HepG2 (cell line): ENCODE data around the gene ENTREP3. TPM values are rescaled to one million over a fixed set of nuclear protein-coding genes. Genes with fewer than 3 reads are reported as not detected.

ENCODE experiments used
- ATAD3A ChIP-seq: sonication (generic); formaldehyde crosslinking; IDR thresholded peaks from 2 replicates; pipeline ENCODE4 v1.4.0; 2020; ENCODE audit warnings: missing genetic modification reagents
- ATRX ChIP-seq: sonication (generic); formaldehyde crosslinking; IDR thresholded peaks from 2 replicates; pipeline ENCODE4 v1.4.0; 2020; ENCODE audit warnings: missing genetic modification reagents, borderline replicate concordance
- CBX5 ChIP-seq: sonication (generic); formaldehyde crosslinking; IDR thresholded peaks from 2 replicates; pipeline ENCODE4 v1.4.0; 2020; ENCODE audit warnings: missing genetic modification reagents, borderline replicate concordance
- CCDC6 ChIP-seq: sonication (generic); formaldehyde crosslinking; IDR thresholded peaks from 2 replicates; pipeline ENCODE4 v1.8.1; 2022; ENCODE audit warnings: mild to moderate bottlenecking, missing genetic modification reagents, moderate library complexity
- DMAP1 ChIP-seq: IDR thresholded peaks from 2 replicates; pipeline ENCODE4 v1.6.1; 2016
- FLYWCH1 ChIP-seq: sonication (generic); formaldehyde crosslinking; IDR thresholded peaks from 2 replicates; pipeline ENCODE4 v1.8.1; 2023; ENCODE audit warnings: mild to moderate bottlenecking, missing genetic modification reagents
- FOXA1 ChIP-seq, 2 experiments: fragments of 450-650 bp in 1 of 2; sonication (generic) in 1 of 2; formaldehyde crosslinking in 1 of 2; IDR thresholded peaks; 2 replicates each; pipeline versions ENCODE4 v1.4.0 to v1.6.1; 2016 to 2020; ENCODE audit warnings: missing genetic modification reagents in 1 of 2
- KDM3A ChIP-seq: IDR thresholded peaks from 2 replicates; pipeline ENCODE4 v1.6.1; 2018; ENCODE audit warnings: low read depth, missing compliant biosample characterization
- KLF9 ChIP-seq: IDR thresholded peaks from 2 replicates; pipeline ENCODE4 v1.6.1; 2016; ENCODE audit warnings: low read depth
- MLX ChIP-seq: IDR thresholded peaks from 2 replicates; pipeline ENCODE4 v1.6.1; 2016
- SKI ChIP-seq: fragments of 450-650 bp; IDR thresholded peaks from one replicate; pipeline ENCODE4 v1.6.1; 2018; ENCODE audit warnings: mild to moderate bottlenecking; ENCODE audit not compliant: partially characterized antibody
- SP140L ChIP-seq: sonication (generic); formaldehyde crosslinking; IDR thresholded peaks from 2 replicates; pipeline ENCODE4 v1.4.0; 2020; ENCODE audit warnings: missing genetic modification reagents, borderline replicate concordance
- ZKSCAN1 ChIP-seq: fragments of 150-350 bp; IDR thresholded peaks from 2 replicates; pipeline ENCODE4 v1.6.1; 2014; ENCODE audit warnings: low read length
- ZNF160 ChIP-seq: sonication (generic); formaldehyde crosslinking; IDR thresholded peaks from 2 replicates; pipeline ENCODE4 v1.8.0; 2022; ENCODE audit warnings: mild to moderate bottlenecking, inconsistent platforms, missing genetic modification reagents
- ZNF335 ChIP-seq: sonication (generic); formaldehyde crosslinking; IDR thresholded peaks from 2 replicates; pipeline ENCODE4 v1.4.0; 2020; ENCODE audit warnings: missing genetic modification reagents
- ZNF407 ChIP-seq: sonication (generic); formaldehyde crosslinking; IDR thresholded peaks from one replicate; pipeline ENCODE4 v1.5.1; 2020; ENCODE audit warnings: mild to moderate bottlenecking, missing genetic modification reagents; ENCODE audit errors: not compliant biosample characterization
- ZNF746 ChIP-seq: sonication (generic); formaldehyde crosslinking; IDR thresholded peaks from 2 replicates; pipeline ENCODE4 v1.8.0; 2022; ENCODE audit warnings: mild to moderate bottlenecking, missing genetic modification reagents
- ZNF749 ChIP-seq: sonication (generic); formaldehyde crosslinking; IDR thresholded peaks from 2 replicates; pipeline ENCODE4 v1.8.0; 2022; ENCODE audit warnings: mild to moderate bottlenecking, missing genetic modification reagents, moderate library complexity, borderline replicate concordance
- polyA plus RNA-seq, 8 experiments: library from polyadenylated mRNA; depleted of rRNA in 3 of 8; stranded (reverse) in 7 of 8; unstranded in 1 of 8; fragments of >200 nt; fragmentation: Illumina TruSeq in 4 of 8; extraction: Trizol in 4 of 8; gene quantifications; 2 replicates each; pipeline versions ENCODE4 v1.2.1 to v1.2.3, GENCODE V29; 2011 to 2016; ENCODE audit warnings: low read depth in 4 of 8, missing spikeins in 1 of 8, mixed read lengths in 1 of 8; ENCODE audit not compliant: insufficient read depth in 1 of 8
- total RNA-seq, 5 experiments: library from RNA; depleted of rRNA; stranded (reverse); fragments of >200 nt; fragmentation: Illumina TruSeq; extraction: Trizol; gene quantifications; 2 replicates each; pipeline ENCODE4 v1.2.3, GENCODE V29; 2016; ENCODE audit warnings: low read depth in 1 of 5
- TF ChIP-seq, protein P1 (sequence below): sonication (generic); formaldehyde crosslinking; IDR thresholded peaks from 2 replicates; pipeline ENCODE4 v1.4.0; 2020; ENCODE audit warnings: missing genetic modification reagents

Gene ENTREP3
- total and polyA plus RNA-seq, 2 of the 13 experiments (the other 11 are each of a cell fraction or from before 2014, with no cell fraction given): 4.1 to 9.9 TPM

DNA sequence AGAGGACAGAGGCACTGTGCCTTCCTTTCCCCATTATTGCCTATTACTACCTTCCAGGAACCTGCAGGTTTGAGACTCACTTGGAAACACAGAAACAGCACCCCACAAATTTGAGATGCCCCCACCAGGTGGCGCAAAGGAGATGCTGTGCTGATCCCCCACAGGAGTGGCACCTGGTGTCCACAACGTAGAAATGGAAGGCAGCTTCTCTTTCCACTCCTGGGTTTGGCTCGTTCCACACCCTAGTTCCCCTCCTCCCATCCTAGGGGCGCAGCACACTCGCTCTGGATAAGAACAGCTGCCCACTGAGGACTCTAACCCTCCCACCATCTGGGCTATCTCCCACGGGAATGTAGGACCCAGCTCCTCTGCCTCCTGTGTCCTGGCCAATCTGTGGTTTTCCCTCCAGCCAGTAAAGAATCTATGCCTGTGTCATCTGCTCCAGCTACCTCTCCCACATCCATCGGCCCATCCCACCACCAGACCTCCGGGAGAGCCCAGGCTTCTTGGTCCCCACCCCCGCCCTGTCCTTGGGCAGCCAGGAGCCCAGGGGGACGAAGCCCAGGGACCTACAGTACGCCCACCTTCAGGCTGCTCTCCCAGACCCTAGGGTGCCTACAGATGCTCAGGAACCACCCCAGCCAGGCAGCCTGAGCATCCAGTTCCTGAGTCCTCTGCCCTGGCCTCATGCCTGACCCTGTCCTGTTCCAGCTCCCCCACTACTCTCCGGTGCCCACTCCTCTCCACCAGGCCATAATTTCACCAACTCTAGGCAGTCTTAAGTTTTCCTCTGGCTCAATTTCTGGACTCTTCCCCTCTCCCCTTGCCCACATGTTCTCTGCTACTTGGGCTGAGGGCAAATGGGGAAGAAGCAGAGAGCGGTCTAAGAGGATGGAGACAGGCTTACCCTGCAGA, 48.1 kb downstream of the ENTREP3 start (continued):
- no peak for TF ChIP-seq FLYWCH1 (CRISPR knock-in tag)
- TF ChIP-seq, protein P1, sequence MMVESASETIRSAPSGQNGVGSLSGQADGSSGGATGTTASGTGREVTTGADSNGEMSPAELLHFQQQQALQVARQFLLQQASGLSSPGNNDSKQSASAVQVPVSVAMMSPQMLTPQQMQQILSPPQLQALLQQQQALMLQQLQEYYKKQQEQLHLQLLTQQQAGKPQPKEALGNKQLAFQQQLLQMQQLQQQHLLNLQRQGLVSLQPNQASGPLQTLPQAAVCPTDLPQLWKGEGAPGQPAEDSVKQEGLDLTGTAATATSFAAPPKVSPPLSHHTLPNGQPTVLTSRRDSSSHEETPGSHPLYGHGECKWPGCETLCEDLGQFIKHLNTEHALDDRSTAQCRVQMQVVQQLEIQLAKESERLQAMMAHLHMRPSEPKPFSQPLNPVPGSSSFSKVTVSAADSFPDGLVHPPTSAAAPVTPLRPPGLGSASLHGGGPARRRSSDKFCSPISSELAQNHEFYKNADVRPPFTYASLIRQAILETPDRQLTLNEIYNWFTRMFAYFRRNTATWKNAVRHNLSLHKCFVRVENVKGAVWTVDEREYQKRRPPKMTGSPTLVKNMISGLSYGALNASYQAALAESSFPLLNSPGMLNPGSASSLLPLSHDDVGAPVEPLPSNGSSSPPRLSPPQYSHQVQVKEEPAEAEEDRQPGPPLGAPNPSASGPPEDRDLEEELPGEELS (CRISPR knock-in tag): no peak; the same call in 1 of the 2 replicates
- TF ChIP-seq SKI: no peak
- no peak for TF ChIP-seq ATAD3A (CRISPR knock-in tag)
- TF ChIP-seq ATRX (CRISPR knock-in tag): no peak
- TF ChIP-seq ZKSCAN1: no peak
- no peak for TF ChIP-seq KLF9 (CRISPR knock-in tag)
- no peak for TF ChIP-seq MLX (CRISPR knock-in tag)
- no peak for TF ChIP-seq DMAP1 (CRISPR knock-in tag)
- no peak for TF ChIP-seq SP140L (CRISPR knock-in tag)
- TF ChIP-seq ZNF160: no peak
- TF ChIP-seq ZNF746: no peak
- TF ChIP-seq ZNF407 (CRISPR knock-in tag): no peak
- no peak for TF ChIP-seq ZNF749 (CRISPR knock-in tag)
- no peak for TF ChIP-seq KDM3A (CRISPR knock-in tag)
- no peak for TF ChIP-seq FOXA1 (IDR thresholded peaks at IDR 0.05)
- no peak for TF ChIP-seq FOXA1 (CRISPR knock-in tag; IDR thresholded peaks at IDR 0.05)
- TF ChIP-seq CCDC6 (CRISPR knock-in tag): no peak
- no peak for TF ChIP-seq ZNF335 (CRISPR knock-in tag)
- TF ChIP-seq CBX5 (CRISPR knock-in tag): peak; percentile 23; the same call in 1 of the 2 replicates
